ENCODE measurements around the gene GDA. TPM values are rescaled to one million over a fixed set of nuclear protein-coding genes. Genes with fewer than 3 reads are reported as not detected.

The GDA gene
- total and polyA plus RNA-seq, 4 donors = 0.04 to 1.5 (median 0.63) TPM

- WGBS, 2 donors = 67 to 82% methylated on average over 2 of the region's 2 CpGs
- H3K27ac ChIP-seq (ENCODE audit: low read depth in 1 of 2, low read length in 1 of 2) = no peak overlapping the region
- DNase-seq (no peak), ATAC-seq (ENCODE audit: insufficient read depth, low FRiP score) (no peak)
- H3K36me3 ChIP-seq (ENCODE audit: control insufficient read depth in 4 of 4, insufficient read depth in 4 of 4, low read length in 4 of 4) = no peaks in the 10 kb centered on the region
- TF ChIP-seq CTCF (IDR thresholded peaks at IDR 0.05; ENCODE audit: control extremely low read depth, extremely low read depth) = no peak
- H3K4me3 ChIP-seq = no peak overlapping the region
- H3K9me3 ChIP-seq (ENCODE audit: control insufficient read depth in 4 of 4, insufficient read depth in 3 of 4, low read length in 3 of 4) = peaks cover 0 to 5% (median 0%) of the 10 kb centered on the region in 4 donors
- no peak overlapping the region for H3K9ac ChIP-seq (ENCODE audit: insufficient read depth in 1 of 2, low read length in 2 of 2)
- H3K27me3 ChIP-seq (ENCODE audit: control insufficient read depth in 3 of 3, insufficient read depth in 3 of 3, low read length in 2 of 3) = no peaks in the 10 kb centered on the region
- no peaks in the 10 kb centered on the region for H3K4me1 ChIP-seq (ENCODE audit: control insufficient read depth in 5 of 5, insufficient read depth in 5 of 5, low read length in 5 of 5)
Observed at GRCh38 chr9:72185561-72185960, 36.3 kb downstream of the GDA start.

DNA sequence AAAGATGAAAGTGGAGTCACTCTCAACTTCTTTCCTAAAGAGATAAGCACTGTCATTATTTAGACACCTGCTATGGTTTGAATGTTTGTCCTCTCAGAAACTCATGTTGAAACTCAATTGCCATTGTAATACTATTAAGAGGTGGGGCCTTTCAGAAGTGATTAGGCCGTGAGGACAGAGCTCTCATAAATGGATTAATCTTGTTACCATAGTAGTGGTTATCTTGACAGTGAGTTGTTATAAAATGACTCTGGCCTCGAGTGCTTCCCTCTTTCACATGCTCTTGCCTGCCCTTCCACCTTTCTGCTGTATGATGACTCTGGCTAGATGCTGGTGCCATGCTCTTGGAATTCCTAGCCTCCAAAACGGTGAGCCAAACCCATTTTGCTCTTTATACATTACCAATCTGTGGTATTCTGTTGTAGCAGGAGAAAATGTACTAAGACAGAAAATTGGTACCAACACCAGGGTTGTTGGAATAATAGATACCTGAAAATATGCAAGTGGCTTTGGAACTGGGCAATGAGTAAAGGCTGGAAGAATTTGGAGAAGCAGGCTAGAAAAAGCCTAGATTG, 38.0 kb downstream of the GDA start:
- no peak overlapping the region for H3K4me3 ChIP-seq
- H3K27me3 ChIP-seq (ENCODE audit: control insufficient read depth in 3 of 3, insufficient read depth in 3 of 3, low read length in 2 of 3) = no peaks in the 10 kb centered on the region
- no peak overlapping the region for H3K27ac ChIP-seq (ENCODE audit: low read depth in 1 of 2, low read length in 1 of 2)
- WGBS, 2 donors = 38 to 67% methylated on average over 3 of the region's 3 CpGs
- no peak for ATAC-seq (ENCODE audit: insufficient read depth, low FRiP score)
- H3K4me1 ChIP-seq (ENCODE audit: control insufficient read depth in 5 of 5, insufficient read depth in 5 of 5, low read length in 5 of 5) = no peaks in the 10 kb centered on the region
- TF ChIP-seq CTCF (IDR thresholded peaks at IDR 0.05; ENCODE audit: control extremely low read depth, extremely low read depth) = no peak
- DNase-seq = no peak
- peaks cover 0 to 3% (median 0%) of the 10 kb centered on the region in 4 donors for H3K9me3 ChIP-seq (ENCODE audit: control insufficient read depth in 4 of 4, insufficient read depth in 3 of 4, low read length in 3 of 4)
- no peaks in the 10 kb centered on the region for H3K36me3 ChIP-seq (ENCODE audit: control insufficient read depth in 4 of 4, insufficient read depth in 4 of 4, low read length in 4 of 4)
- no peak overlapping the region for H3K9ac ChIP-seq (ENCODE audit: insufficient read depth in 1 of 2, low read length in 2 of 2)

DNA sequence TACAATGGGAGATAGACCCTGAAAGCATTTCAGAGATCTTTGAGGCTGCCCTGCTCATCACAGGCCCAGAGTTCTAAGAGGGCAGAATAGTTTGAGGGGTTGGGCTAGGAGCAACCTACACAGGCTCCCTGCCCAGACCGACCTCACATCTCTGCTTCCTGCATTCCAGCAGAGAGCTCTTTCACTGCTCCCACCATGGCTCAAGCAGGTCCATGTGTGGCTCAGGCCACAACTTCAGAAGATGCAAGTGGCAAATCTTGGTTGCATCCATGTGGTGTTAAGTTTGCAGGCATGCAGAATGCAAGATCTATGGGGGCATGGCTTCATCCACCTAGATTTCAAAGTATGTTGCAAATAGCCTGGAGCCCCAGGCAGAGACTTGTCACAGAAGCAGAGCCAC, 39.0 kb downstream of the GDA start:
- no peak for TF ChIP-seq CTCF (IDR thresholded peaks at IDR 0.05; ENCODE audit: control extremely low read depth, extremely low read depth)
- Histone ChIP-seq H3K9me3 (ENCODE audit: control insufficient read depth in 4 of 4, insufficient read depth in 3 of 4, low read length in 3 of 4) (peaks cover 0 to 1% (median 0%) of the 10 kb centered on the region in 4 donors), H3K4me3 (no peak overlapping the region), H3K27me3 (ENCODE audit: control insufficient read depth in 3 of 3, insufficient read depth in 3 of 3, low read length in 2 of 3) (no peaks in the 10 kb centered on the region), H3K9ac (ENCODE audit: insufficient read depth in 1 of 2, low read length in 2 of 2) (no peak overlapping the region), H3K36me3 (ENCODE audit: control insufficient read depth in 4 of 4, insufficient read depth in 4 of 4, low read length in 4 of 4) (no peaks in the 10 kb centered on the region), H3K4me1 (ENCODE audit: control insufficient read depth in 5 of 5, insufficient read depth in 5 of 5, low read length in 5 of 5) (no peaks in the 10 kb centered on the region), H3K27ac (ENCODE audit: low read depth in 1 of 2, low read length in 1 of 2) (no peak overlapping the region)
- 58 to 75% methylated on average over 1 of the region's 1 CpG for WGBS, 2 donors
- no peak for ATAC-seq (ENCODE audit: insufficient read depth, low FRiP score)
- no peak for DNase-seq

- no peak for DNase-seq
- H3K9me3 ChIP-seq (ENCODE audit: control insufficient read depth in 4 of 4, insufficient read depth in 3 of 4, low read length in 3 of 4) = peaks cover 0 to 3% (median 1%) of the 10 kb centered on the region in 4 donors
- H3K27ac ChIP-seq (ENCODE audit: low read depth in 1 of 2, low read length in 1 of 2) = no peak overlapping the region
- ATAC-seq (ENCODE audit: insufficient read depth, low FRiP score) = no peak
- H3K4me3 ChIP-seq = no peak overlapping the region
- TF ChIP-seq CTCF (IDR thresholded peaks at IDR 0.05; ENCODE audit: control extremely low read depth, extremely low read depth) = no peak
- no peaks in the 10 kb centered on the region for H3K36me3 ChIP-seq (ENCODE audit: control insufficient read depth in 4 of 4, insufficient read depth in 4 of 4, low read length in 4 of 4)
- H3K4me1 ChIP-seq (ENCODE audit: control insufficient read depth in 5 of 5, insufficient read depth in 5 of 5, low read length in 5 of 5) = peaks cover 0 to 1% (median 0%) of the 10 kb centered on the region in 5 donors
- WGBS, 2 donors = 48 to 56% methylated on average over 5 of the region's 5 CpGs
- no peak overlapping the region for H3K9ac ChIP-seq (ENCODE audit: insufficient read depth in 1 of 2, low read length in 2 of 2)
- H3K27me3 ChIP-seq (ENCODE audit: control insufficient read depth in 3 of 3, insufficient read depth in 3 of 3, low read length in 2 of 3) = no peaks in the 10 kb centered on the region
Observed at GRCh38 chr9:72193478-72193881, 44.2 kb downstream of the GDA start.
